SK-N-MC (cell line): Measurements from ENCODE around the gene WTAP.

Experiments used
- DNase-seq: peaks from one replicate; pipeline ENCODE4 v3.0.0-alpha.2; 2011; ENCODE audit warnings: low read depth, low spot score
- H3K27ac ChIP-seq: fragments of 200-600 bp; sonication (generic); 2 replicates; pipeline ENCODE4 v1.5.1; 2016; ENCODE audit warnings: mixed run types
- H3K36me3 ChIP-seq: fragments of 200-600 bp; sonication (generic); 2 replicates; pipeline ENCODE4 v1.6.1; 2017; ENCODE audit warnings: antibody characterized with exemption, low read length, mixed read lengths; ENCODE audit not compliant: insufficient read depth
- H3K4me3 ChIP-seq: fragments of 200-600 bp; sonication (generic); 2 replicates; pipeline ENCODE4 v1.5.1; 2016
- H3K9ac ChIP-seq: fragments of 200-600 bp; sonication (generic); 2 replicates; pipeline ENCODE4 v1.8.0; 2017; ENCODE audit warnings: mixed run types, mixed read lengths; ENCODE audit not compliant: insufficient read length
- H3K9me3 ChIP-seq: fragments of 200-600 bp; sonication (generic); 2 replicates; pipeline ENCODE4 v1.6.1; 2017; ENCODE audit warnings: low read depth, mild to moderate bottlenecking, antibody characterized with exemption, low read length, moderate library complexity, mixed read lengths
- EZH2 ChIP-seq: fragments of 200-600 bp; sonication (generic); IDR thresholded peaks from one replicate; pipeline ENCODE4 v1.6.1; 2017; ENCODE audit warnings: antibody characterized with exemption
- FOXP2 ChIP-seq: optimal IDR thresholded peaks from 2 replicates; pipeline ENCODE3; 2011; ENCODE audit warnings: mild to moderate bottlenecking, moderate library complexity; ENCODE audit not compliant: insufficient read depth; ENCODE audit errors: extremely low read length, control extremely low read depth
- POLR2AphosphoS5 ChIP-seq: IDR thresholded peaks from 2 replicates; pipeline ENCODE4 v1.6.1; 2012; ENCODE audit warnings: mild to moderate bottlenecking, low read depth, low read length, borderline replicate concordance

Gene WTAP

DNA sequence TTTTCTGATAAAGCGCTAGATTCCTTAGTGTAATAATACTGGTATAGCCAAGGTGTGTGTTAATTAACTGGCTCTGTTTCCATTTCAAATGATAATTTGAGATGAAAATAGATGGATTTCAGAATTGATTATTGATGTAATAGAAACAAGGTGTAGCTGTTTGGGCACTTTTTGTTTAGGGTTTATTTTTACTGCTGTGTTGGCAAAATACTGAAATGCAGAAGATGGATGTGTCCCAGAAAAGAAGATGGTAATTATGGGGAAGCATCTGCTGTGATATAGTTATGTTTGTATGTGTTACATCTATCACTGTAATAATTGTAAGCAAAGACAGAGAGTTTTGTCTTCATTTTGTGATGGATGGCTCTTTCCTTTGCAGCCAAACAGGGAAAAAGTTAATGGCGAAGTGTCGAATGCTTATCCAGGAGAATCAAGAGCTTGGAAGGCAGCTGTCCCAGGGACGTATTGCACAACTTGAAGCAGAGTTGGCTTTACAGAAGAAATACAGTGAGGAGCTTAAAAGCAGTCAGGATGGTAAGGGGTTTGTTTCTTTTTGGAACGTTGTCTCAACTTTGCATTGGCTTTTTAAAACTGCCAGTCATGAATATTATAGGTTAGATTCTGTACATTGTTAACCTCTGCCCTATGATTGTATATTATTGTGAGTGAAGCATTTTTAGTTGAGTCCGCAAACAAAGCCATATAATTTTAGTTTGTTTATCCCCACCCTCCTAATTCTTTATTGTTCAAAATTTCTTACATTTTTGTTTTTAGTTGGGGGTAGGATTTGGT, 26.0 kb downstream of the WTAP start:
- H3K9ac ChIP-seq, result no peak overlapping the region
- TF ChIP-seq EZH2 (no peak), FOXP2 (no peak), POLR2AphosphoS5 (no peak)
- H3K27ac ChIP-seq, result peak overlapping the region; percentile 9; the same call in 1 of the 2 replicates
- no peaks in the 10 kb centered on the region for H3K9me3 ChIP-seq
- H3K36me3 ChIP-seq, result peaks cover 97% of the 10 kb centered on the region
- no peak for DNase-seq
- no peak overlapping the region for H3K4me3 ChIP-seq

DNA sequence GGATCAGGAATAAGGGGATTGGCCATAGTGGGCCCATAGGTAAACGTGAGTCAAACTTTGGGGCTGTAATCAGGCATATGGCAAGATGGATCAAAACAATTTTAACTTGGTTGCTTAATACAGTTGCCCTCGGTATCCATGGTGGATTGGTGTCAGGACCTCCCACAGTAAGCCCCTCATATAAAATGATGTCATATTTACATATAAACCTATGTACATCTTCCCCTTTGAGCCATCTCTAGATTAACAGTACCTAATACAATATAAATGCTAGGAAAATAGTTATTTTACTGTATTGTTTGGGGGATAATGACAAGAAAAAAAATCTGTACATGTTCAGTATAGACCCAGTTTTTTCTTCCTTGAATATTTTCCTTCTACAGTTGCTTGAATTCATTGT, 27.1 kb downstream of the WTAP start:
- Histone ChIP-seq H3K36me3 (peaks cover 91% of the 10 kb centered on the region), H3K9ac (no peak overlapping the region), H3K27ac (no peak overlapping the region), H3K9me3 (no peaks in the 10 kb centered on the region), H3K4me3 (no peak overlapping the region)
- DNase-seq, result no peak
- TF ChIP-seq POLR2AphosphoS5, result no peak
- no peak for TF ChIP-seq EZH2
- TF ChIP-seq FOXP2, result no peak

DNA sequence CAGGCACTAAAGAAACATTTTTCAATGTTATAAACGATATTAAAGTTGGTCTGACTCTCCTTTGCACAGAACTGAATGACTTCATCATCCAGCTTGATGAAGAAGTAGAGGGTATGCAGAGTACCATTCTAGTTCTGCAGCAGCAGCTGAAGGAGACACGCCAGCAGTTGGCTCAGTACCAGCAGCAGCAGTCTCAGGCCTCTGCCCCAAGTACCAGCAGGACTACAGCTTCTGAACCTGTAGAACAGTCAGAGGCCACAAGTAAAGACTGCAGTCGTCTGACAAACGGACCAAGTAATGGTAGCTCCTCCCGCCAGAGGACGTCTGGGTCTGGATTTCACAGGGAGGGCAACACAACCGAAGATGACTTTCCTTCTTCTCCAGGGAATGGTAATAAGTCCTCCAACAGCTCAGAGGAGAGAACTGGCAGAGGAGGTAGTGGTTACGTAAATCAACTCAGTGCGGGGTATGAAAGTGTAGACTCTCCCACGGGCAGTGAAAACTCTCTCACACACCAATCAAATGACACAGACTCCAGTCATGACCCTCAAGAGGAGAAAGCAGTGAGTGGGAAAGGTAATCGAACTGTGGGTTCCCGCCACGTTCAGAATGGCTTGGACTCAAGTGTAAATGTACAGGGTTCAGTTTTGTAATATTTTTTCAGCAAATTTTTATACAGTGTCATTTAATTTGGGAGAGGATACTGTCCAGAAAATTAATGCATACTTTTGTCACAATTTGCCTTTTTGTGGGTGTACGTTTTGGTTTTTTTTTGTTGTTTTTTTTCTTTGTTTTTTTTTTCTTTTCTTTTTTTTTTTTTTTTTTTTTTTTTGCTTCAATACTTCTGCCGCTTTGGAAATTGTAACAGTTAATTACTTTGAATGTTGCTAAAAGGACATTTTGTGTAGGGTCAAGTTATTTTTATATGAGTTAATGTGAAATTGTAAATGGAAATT, 27.9 kb downstream of the WTAP start:
- H3K4me3 ChIP-seq, result no peak overlapping the region
- H3K9me3 ChIP-seq, result no peaks in the 10 kb centered on the region
- no peak for DNase-seq
- H3K9ac ChIP-seq, result no peak overlapping the region
- H3K27ac ChIP-seq, result no peak overlapping the region
- no peak for TF ChIP-seq FOXP2
- no peak for TF ChIP-seq POLR2AphosphoS5
- TF ChIP-seq EZH2, result no peak
- H3K36me3 ChIP-seq, result peaks cover 85% of the 10 kb centered on the region

DNA sequence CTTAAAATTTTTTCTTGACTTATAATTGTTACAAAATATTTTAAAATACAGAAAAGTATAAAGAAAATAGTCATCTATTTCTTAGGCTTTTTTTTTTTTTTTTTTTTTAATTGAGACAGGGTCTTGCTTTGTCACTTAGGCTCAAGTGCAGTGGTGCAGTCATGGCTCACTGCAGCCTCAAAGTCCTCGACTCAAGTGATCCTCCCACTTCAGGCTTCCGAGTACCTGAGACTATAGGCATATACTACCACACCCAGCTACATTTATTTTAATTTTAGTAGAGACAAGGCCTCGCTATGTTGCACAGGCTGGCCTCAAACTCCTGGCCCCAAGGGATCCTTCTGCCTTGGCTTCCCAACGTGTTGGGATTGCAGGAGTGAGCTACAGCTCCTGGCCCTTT, 29.2 kb downstream of the WTAP start:
- Histone ChIP-seq H3K36me3 (peaks cover 76% of the 10 kb centered on the region), H3K9me3 (no peaks in the 10 kb centered on the region)
- no peak for DNase-seq

DNA sequence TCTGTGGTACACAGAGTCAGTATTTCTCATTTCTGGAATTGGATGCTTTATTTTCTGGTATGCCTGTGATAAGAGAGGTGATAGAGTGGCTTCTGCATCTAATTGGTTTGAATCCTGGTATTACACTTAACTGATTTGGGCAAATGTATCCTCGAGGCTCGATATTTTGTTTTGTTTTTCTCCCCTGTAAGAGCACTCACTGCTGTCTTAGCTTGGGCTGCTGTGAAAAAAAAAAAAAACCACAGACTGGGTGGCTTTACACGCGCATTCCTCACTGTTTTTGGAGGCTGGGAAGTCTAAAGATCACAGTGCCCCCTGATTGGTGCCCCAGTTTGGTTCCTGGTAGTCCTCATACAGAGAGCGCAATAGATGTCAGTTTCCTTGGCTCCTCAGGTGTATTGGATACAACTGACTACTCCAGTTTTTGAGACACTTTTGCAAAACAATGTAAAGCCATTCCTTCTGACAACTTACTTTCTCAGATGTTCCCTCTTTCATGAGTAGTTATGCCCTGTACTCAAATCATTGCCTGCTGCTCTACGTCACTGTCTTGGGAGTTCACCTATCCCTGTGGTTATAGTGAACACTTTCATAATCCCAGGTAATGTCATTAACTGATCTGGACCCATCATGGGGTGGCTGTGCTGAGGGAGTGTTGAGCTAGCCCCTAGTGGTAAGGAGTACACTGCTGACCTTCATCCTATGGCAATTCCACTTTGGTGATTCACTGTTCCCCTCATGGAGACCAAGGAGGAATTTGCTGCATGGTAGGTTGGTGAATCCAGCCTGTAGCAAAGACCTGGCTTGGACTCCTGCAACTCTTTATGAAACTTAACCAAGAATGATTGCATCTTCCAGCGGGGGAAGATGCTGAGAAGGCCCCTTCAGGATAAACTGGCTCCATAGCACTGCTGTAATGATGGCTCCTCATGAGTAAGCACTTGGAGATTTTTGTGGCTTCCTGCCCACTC, 31.0 kb downstream of the WTAP start:
- H3K9me3 ChIP-seq, result no peaks in the 10 kb centered on the region
- no peak overlapping the region for H3K9ac ChIP-seq
- no peak overlapping the region for H3K4me3 ChIP-seq
- peaks cover 65% of the 10 kb centered on the region for H3K36me3 ChIP-seq
- TF ChIP-seq EZH2, result no peak
- H3K27ac ChIP-seq, result 0 out of 2 replicates have a peak overlapping the region, but pooled peaks have one; percentile 39
- no peak for DNase-seq

More for the DNA sequence above, 29.2 kb downstream of the WTAP start:
- Histone ChIP-seq H3K4me3 (no peak overlapping the region), H3K9ac (no peak overlapping the region), H3K27ac (0 out of 2 replicates have a peak overlapping the region, but pooled peaks have one; percentile 34)
- no peak for TF ChIP-seq FOXP2

DNA sequence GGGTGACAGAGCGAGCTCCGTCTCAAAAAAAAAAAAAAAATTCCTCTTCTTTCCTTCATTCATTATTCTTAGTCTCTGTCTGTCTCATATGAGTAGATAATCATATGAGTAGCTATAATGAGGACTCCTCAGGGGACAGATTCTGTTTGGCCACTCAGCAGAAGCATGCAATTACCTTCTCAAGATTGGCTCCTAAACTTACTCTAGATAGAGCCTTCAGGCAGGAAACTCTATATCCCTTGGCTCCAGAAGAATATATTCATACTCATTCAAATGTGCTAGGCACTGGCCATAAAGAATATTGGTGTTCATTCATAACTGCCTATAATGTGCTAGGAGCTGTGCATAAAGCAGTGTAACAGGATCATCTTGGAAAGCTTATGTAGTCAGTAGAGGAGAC, 32.3 kb downstream of the WTAP start:
- H3K4me3 ChIP-seq, result no peak overlapping the region
- H3K9ac ChIP-seq, result no peak overlapping the region
- H3K9me3 ChIP-seq, result no peaks in the 10 kb centered on the region
- H3K36me3 ChIP-seq, result peaks cover 60% of the 10 kb centered on the region
- TF ChIP-seq EZH2 (no peak), FOXP2 (no peak), POLR2AphosphoS5 (0 out of 2 replicates have a peak, but pooled peaks have one; percentile 20)
- H3K27ac ChIP-seq, result peak overlapping the region; percentile 96
- no peak for DNase-seq

DNA sequence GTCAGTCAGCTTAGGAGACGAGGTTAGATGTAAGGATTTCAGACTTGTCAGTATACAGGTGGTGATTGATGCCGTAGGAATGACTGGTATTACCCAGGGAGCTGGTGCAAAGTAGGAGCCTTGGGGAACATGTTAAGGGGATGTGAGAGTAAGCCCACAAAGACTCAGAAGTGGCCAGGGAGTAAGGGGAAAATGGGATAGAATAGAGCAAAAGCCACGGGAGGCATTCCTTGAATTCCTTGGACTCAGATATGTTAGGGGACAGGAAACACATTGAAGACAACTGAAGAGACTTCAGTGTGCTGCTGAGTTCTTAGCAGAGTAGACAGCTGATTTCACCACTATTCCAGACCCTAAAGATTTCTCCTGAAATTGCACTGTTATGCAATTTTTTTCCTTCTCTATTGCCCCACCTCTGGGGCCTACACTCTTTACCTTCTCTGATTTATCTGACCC, 33.3 kb downstream of the WTAP start:
- TF ChIP-seq POLR2AphosphoS5 (0 out of 2 replicates have a peak, but pooled peaks have one; percentile 42), FOXP2 (no peak)
- DNase-seq, result no peak
- peak overlapping the region; percentile 97 for H3K9ac ChIP-seq
- H3K27ac ChIP-seq, result peak overlapping the region; percentile 96
- H3K4me3 ChIP-seq, result peak overlapping the region; percentile 93
- H3K9me3 ChIP-seq, result no peaks in the 10 kb centered on the region
- H3K36me3 ChIP-seq, result peaks cover 61% of the 10 kb centered on the region
